ENCODE data around the gene SULT2B1.
"Not testable (repeated sequence)": the region's sequence is repeated elsewhere in the genome, so short reads cannot be mapped to it uniquely, and the experiment has no call there.

SULT2B1 gene

DNA sequence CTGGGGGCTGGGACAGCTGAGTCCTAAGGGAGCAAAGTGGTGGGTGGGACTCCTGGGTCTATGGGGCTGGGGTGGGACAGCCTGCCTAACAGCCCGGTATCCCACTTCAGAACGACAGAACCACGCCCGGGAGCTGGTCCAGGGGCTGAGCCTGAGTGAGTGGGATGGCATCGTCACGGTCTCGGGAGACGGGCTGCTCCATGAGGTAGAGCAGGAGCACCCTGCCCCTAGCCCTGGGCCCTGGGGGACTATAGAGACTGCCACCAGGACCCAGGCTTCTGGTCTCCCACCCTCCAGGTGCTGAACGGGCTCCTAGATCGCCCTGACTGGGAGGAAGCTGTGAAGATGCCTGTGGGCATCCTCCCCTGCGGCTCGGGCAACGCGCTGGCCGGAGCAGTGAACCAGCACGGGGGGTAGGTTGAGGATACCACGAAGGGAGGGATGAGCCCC lies 75.9 kb downstream of the SULT2B1 start:
- ChIA-PET CTCF (interaction anchor here (0.8 to 1.4 kb wide), 3 partner anchors 11 to 138 kb away, joined by 3 read pairs; no protein-coding TSS in a partner anchor), POLR2A (no interaction called here)
- DNase-seq (ENCODE audit: extremely low spot score) = no peak
- TF ChIP-seq, protein P1, sequence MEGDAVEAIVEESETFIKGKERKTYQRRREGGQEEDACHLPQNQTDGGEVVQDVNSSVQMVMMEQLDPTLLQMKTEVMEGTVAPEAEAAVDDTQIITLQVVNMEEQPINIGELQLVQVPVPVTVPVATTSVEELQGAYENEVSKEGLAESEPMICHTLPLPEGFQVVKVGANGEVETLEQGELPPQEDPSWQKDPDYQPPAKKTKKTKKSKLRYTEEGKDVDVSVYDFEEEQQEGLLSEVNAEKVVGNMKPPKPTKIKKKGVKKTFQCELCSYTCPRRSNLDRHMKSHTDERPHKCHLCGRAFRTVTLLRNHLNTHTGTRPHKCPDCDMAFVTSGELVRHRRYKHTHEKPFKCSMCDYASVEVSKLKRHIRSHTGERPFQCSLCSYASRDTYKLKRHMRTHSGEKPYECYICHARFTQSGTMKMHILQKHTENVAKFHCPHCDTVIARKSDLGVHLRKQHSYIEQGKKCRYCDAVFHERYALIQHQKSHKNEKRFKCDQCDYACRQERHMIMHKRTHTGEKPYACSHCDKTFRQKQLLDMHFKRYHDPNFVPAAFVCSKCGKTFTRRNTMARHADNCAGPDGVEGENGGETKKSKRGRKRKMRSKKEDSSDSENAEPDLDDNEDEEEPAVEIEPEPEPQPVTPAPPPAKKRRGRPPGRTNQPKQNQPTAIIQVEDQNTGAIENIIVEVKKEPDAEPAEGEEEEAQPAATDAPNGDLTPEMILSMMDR (IDR thresholded peaks at IDR 0.05; ENCODE audit: control extremely low read depth, extremely low read depth, low read depth, missing control alignments) = no peak

DNA sequence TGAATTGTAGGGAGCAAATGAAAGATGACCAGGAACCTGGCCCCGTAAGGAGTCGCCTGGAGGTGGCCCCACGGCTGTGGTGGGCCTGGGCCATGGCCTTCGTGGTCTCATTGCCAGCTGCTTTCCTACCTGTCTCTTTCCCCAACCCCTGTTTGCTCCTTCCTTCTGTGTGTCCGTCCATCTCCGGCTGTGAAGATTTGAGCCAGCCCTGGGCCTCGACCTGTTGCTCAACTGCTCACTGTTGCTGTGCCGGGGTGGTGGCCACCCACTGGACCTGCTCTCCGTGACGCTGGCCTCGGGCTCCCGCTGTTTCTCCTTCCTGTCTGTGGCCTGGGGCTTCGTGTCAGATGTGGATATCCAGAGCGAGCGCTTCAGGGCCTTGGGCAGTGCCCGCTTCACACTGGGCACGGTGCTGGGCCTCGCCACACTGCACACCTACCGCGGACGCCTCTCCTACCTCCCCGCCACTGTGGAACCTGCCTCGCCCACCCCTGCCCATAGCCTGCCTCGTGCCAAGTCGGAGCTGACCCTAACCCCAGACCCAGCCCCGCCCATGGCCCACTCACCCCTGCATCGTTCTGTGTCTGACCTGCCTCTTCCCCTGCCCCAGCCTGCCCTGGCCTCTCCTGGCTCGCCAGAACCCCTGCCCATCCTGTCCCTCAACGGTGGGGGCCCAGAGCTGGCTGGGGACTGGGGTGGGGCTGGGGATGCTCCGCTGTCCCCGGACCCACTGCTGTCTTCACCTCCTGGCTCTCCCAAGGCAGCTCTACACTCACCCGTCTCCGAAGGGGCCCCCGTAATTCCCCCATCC lies 76.7 kb downstream of the SULT2B1 start:
- ChIA-PET POLR2A (no interaction called here), CTCF (interaction anchor here (0.8 to 1.2 kb wide), 2 partner anchors 12 to 113 kb away, joined by 3 read pairs; no protein-coding TSS in a partner anchor)
- no peak for DNase-seq (ENCODE audit: extremely low spot score)
- TF ChIP-seq, protein P1 (IDR thresholded peaks at IDR 0.05; ENCODE audit: control extremely low read depth, extremely low read depth, low read depth, missing control alignments) = no peak

DNA sequence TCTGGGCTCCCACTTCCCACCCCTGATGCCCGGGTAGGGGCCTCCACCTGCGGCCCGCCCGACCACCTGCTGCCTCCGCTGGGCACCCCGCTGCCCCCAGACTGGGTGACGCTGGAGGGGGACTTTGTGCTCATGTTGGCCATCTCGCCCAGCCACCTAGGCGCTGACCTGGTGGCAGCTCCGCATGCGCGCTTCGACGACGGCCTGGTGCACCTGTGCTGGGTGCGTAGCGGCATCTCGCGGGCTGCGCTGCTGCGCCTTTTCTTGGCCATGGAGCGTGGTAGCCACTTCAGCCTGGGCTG lies 77.3 kb downstream of the SULT2B1 start:
- POLR2A ChIA-PET = no interaction called here
- TF ChIP-seq, protein P1 (IDR thresholded peaks at IDR 0.05; ENCODE audit: control extremely low read depth, extremely low read depth, low read depth, missing control alignments) = no peak
- CTCF ChIA-PET = no interaction called here
- DNase-seq (ENCODE audit: extremely low spot score) = no peak

DNA sequence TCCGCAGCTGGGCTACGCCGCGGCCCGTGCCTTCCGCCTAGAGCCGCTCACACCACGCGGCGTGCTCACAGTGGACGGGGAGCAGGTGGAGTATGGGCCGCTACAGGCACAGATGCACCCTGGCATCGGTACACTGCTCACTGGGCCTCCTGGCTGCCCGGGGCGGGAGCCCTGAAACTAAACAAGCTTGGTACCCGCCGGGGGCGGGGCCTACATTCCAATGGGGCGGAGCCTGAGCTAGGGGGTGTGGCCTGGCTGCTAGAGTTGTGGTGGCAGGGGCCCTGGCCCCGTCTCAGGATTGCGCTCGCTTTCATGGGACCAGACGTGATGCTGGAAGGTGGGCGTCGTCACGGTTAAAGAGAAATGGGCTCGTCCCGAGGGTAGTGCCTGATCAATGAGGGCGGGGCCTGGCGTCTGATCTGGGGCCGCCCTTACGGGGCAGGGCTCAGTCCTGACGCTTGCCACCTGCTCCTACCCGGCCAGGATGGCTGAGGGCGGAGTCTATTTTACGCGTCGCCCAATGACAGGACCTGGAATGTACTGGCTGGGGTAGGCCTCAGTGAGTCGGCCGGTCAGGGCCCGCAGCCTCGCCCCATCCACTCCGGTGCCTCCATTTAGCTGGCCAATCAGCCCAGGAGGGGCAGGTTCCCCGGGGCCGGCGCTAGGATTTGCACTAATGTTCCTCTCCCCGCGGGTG lies 77.8 kb downstream of the SULT2B1 start:
- TF ChIP-seq, protein P1 (IDR thresholded peaks at IDR 0.05; ENCODE audit: control extremely low read depth, extremely low read depth, low read depth, missing control alignments) = no peak
- CTCF ChIA-PET = no interaction called here
- DNase-seq (ENCODE audit: extremely low spot score) = no peak
- POLR2A ChIA-PET = interaction anchor here (1.4 kb wide), 1 partner anchor 11 kb away, joined by 5 read pairs; the partner anchor contains the start of genes RPL18 and SPHK2

DNA sequence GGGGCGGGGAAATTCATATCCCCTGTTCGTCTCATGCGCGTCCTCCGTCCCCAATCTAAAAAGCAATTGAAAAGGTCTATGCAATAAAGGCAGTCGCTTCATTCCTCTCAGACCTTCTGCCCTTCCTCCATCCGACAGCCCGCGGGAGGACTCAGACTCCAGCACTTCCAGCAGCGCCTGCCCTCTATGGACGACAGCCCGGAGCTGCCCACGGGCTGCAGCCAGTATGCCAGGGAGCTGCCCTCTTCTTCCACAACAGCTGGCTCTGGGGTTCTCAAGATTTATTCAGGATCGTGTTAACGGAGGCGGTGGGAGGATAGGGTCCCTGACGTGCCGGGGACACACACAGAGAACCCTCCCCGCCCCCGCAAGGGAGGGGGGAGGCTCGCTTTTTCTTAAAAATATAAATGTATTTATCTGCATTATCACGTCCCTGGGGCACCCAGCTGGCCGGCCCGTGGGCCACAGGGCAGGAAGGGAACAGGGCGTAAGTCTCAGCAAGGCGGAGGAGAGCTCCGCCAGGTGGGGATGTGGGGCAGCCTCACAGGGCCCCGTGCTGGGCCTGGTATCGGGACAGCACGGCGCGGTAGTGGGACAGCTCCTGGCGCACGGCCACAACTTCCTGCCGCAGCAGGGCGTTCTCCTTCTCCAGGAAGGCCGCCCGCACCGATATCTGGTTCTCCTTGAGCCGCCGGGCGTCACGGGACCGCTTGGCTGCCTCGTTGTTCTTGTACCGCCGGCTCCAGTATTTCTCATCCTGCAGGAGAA lies 78.5 kb downstream of the SULT2B1 start:
- TF ChIP-seq, protein P1 (IDR thresholded peaks at IDR 0.05; ENCODE audit: control extremely low read depth, extremely low read depth, low read depth, missing control alignments) = no peak
- ChIA-PET POLR2A (interaction anchor here (1.4 kb wide), 1 partner anchor 11 kb away, joined by 5 read pairs; the partner anchor contains the start of genes RPL18 and SPHK2), CTCF (no interaction called here)
- DNase-seq (ENCODE audit: extremely low spot score) = no peak

DNA sequence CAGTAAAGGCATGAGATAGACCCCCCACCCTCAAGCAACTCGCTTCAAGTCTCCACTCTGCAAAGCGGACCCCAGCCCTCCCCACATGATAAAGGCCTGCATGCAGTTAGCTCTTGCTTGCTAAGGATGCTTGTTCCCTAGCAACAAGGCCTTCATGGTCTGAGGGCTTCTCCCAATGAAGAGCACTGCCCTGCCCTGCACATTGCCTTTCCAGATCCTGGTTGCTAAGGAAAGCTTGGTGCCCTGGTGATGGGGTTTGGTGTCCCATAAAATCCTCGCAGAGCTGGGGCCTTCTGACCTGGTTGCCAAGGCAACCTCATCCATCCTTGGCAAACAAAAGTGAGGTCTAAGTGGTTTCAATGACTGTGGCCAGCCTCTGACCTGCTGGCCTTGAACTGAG lies 79.3 kb downstream of the SULT2B1 start:
- DNase-seq (ENCODE audit: extremely low spot score) = no peak
- CTCF ChIA-PET = interaction anchor here (1.0 to 2.2 kb wide), 2 partner anchors 15 to 23 kb away, joined by 4 to 5 read pairs; partner anchors contain the start of gene CA11
- POLR2A ChIA-PET = interaction anchor here (1.4 to 3.4 kb wide), 2 partner anchors 12 kb away, joined by 5 to 16 read pairs; partner anchors contain the start of genes RPL18 and SPHK2
- TF ChIP-seq, protein P1 (IDR thresholded peaks at IDR 0.05; ENCODE audit: control extremely low read depth, extremely low read depth, low read depth, missing control alignments) = no peak

DNA sequence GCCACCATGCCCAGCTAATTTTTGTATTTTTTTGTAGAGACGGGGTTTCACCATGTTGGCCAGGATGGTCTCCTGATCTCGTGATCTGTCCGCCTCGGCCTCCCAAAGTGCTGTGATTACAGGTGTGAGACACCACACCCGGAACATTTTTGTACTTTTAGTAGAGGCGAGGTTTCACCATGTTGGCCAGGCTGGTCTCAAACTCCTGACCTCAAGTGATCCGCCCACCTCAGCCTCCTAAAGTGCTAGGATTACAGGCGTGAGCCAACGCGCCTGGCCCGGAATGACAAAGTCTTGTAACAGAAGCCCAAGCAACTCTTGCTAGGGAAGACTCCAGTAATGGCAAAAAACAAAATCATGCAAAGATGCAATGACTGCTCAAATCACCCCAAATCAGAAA lies 80.3 kb downstream of the SULT2B1 start:
- ChIA-PET POLR2A (interaction anchor here (0.7 to 3.4 kb wide), 2 partner anchors 10 to 13 kb away, joined by 5 to 16 read pairs; partner anchors contain the start of genes RPL18 and SPHK2), CTCF (interaction anchor here (1.0 to 2.2 kb wide), 2 partner anchors 14 to 24 kb away, joined by 4 to 5 read pairs; partner anchors contain the start of gene CA11)
- not testable (repeated sequence) for DNase-seq (ENCODE audit: extremely low spot score)
